Stimulated activated CD4-positive, alpha-beta T cell treated with anti-CD3 and anti-CD28 coated beads, Interleukin-2, amount 100 ng/mL, for 4 hours (primary cell): ENCODE data around the gene ZMYND19.
"Not testable (repeated sequence)": the region's sequence is repeated elsewhere in the genome, so short reads cannot be mapped to it uniquely, and the experiment has no call there.

Experiments used
- DNase-seq: peaks from one replicate; pipeline ENCODE4 v3.0.0-alpha.2; 2020; ENCODE audit warnings: low read depth

The ZMYND19 gene

DNA sequence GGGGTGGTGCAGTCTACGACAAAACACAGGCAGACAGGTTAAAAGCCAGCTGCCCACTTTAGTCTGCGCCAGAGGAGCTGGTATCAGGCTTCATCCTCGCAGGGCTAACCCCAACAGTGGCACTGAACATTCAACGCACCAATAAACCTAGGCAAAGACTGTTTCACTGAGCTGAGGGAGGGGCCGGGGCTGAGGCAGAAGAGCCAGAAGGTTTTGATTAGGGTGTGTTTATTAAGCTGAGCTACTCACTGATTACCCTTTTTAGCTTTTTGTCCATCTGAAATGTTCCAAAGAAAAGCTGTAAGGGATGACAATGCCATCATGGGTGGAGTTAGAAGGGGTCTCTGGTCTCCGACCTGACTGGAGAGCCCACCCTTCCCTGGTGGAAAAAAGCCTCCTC lies 1.4 kb downstream of the ZMYND19 start:
- no peak for DNase-seq

DNA sequence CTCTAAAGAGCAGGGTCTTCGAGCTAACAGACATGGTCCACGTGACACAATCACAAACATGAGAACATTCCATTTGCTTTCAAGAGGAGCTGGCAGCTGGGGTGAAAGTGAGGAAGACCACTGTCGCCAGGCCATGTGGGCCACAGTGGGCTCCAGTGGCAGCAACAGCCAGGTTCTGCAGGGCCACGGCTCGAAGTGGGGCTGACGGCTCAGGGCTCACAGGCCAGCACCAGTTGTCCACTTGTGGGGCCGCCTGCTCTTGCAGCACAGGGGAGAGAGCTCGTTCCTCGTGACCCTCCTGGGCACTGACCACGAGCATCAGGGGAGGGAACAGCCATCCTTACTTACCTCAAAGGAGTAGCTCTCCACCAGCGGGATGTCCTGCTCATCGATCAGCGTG lies 2.0 kb downstream of the ZMYND19 start:
- no peak for DNase-seq

DNA sequence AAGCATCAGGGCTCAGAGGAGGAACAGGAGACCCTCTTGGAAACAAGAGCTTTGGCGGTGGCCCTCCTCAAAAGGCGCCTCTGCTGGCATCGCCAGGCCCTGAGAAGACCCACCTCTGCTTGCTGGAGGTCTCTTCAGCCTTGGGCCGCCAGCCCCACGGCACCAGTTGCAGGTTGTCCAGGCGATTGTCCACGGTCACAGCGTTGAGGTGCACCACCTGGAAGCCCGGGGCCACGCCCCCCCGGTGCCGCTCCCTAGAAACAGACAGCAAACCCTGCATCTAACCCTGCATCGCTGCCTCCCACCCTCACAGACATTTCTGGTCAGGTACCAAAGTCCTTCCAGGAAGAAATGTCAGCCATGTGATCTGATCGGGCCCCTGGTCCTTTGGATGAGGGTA lies 3.5 kb downstream of the ZMYND19 start:
- DNase-seq, result no peak

DNA sequence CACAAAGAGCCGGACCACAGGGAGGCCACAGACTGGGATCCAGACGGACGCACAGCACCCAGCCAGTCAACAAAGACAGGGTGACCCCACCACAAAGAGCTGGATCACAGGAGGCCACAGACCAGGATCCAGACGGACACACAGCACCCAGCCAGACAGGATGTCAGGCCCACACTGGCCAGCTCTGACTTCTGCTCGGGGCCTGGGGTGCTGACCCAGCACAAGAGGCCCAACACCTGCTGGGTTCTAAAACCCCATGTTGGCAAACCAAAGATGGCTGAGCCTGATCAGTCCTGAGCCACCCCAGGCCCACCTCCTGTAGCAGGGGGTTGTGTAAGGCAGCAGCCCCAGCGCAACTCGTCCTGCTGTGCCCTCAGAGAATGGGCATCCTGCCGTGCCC lies 6.4 kb downstream of the ZMYND19 start:
- DNase-seq, result no peak

DNA sequence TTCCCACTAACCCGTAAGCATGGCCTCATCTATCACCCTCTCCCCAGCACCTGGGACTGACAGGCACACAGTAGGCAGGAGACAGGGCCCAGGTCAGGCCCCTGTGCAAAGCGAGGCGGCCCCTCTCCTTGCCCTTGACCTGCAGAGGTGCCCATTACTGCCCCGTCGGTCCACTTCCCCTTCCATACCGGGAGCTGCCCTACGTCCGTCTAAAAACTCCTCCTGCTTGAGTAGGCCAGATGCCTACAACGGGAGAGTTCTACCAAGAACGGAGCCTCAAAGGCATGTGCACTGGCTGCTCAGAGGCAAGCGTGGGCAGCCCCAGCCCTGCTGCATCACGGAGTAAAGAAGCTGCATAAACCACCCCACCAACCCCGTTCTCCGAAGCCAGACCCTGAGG lies 7.0 kb downstream of the ZMYND19 start:
- no peak for DNase-seq

DNA sequence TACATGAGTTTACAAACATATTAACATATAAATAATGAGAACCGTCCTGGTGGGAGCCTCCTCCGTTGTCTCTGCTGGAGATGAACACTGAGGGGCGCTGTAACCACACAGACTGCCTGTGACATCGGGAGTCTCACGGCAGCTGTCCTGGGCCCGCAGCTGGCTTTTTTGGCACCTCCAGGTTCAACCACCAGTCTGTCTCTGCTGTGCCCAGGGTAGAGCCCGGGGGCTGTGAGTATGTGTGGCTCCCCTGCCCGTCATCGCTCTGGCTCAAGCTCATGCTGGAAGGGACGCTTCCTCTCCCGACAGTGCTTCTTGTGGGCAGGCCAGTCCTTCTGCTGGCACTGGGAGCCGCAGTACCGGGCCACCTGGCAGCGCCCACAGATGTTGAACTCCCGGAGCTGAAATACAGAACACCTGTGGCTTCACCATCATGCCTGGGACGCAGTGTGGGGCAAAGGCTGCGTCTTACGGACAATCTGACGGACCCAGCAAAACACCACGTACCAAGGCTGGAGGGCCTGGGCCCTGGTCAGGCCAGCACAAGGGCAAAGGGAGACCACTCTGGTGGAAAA lies 7.9 kb downstream of the ZMYND19 start:
- no peak for DNase-seq

DNA sequence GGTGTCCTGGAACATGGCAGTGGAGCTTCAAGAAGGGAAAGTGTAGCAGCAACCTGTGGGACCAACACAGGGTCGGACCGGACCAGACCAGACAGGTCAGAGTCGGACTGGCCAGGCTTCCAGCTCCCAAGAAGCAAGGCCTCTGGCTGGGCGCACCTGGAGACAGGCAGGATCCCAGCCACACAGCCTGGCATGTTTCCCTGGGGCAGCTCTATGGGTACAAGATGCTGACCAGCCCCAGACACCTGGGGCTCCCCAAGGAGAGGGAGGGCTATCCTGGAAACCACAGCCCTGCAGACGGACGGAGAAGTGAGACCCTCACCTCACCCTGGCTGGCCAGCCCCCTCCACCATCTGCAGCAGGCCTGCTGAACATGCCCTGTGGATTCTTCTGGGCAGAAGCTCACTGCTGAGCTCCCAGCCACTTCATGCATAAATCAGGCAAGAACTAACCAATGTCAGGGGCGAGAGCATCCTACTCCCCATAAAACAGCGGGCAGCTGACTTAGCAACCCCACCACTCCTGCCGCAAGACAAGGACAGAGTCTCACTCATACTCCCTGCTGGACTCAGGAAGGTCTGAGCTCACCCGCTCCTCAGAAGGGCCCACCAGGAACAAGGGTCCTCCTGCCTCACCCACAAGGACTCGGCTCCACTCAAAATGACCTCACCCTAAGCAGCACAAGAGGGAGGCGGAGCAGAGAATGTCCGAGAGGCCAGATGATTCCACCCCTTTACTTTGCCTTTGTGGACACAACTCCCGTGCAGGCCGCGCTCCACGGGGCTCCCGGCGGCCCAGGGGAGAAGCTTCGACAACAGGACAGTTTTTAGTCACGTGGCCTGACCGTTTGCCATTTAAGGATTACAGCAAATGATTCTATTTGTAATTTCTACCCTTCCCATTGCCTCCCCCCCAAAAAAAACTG lies 8.7 kb downstream of the ZMYND19 start:
- no peak for DNase-seq

DNA sequence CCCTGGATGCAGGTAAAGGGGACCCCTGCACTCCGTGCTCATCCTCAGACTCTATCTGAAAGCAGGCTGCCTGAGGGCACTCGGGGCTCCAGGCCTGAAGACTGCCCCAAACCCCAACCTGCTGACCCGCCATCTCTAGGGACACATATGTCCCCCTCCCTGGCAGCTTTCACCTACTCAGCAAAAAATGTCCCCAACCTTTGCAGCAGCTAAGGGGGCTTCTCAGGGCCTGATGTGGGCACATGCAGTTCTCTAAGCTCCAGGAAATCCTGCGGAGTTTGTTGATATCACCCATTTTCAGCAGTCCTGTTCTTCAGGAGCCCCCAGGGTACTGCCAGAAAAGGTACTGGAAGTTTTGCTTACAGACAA lies 9.4 kb downstream of the ZMYND19 start:
- no peak for DNase-seq

DNA sequence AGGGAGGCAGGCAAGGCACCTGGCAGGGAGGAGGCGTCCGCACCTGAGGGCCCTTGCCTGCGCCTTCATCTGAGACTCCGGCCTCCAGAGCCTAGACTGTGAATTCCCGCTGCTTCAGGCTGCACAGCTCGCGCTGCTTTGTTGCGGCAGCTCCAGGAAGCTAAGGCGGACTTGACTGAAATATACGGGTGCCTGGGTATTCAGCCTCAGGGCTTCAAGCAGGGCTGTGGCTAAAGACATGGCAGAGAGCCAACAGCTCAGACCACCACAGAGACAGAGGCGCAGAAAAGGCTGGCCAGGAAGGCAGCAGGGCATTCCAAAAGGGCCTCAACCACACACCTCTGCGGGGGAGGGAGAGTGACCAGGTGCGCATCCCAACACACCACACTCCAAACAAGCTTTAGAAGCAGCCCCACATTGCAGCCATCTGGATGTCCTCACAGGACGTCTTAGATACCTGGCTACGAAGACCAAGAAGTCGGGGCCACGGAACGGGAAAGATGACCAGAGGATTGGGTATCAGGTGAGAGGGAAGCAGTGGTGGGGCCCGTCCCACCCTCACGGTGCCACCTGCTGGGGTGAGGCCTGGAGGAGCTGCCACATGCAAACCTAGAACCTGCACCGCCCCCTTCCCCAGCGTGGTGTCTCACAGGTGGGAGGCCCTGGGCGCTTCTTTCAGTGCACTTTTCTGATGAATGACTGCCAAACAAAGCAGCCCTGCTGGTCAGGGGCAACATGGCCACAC lies 9.9 kb downstream of the ZMYND19 start:
- DNase-seq, result no peak

DNA sequence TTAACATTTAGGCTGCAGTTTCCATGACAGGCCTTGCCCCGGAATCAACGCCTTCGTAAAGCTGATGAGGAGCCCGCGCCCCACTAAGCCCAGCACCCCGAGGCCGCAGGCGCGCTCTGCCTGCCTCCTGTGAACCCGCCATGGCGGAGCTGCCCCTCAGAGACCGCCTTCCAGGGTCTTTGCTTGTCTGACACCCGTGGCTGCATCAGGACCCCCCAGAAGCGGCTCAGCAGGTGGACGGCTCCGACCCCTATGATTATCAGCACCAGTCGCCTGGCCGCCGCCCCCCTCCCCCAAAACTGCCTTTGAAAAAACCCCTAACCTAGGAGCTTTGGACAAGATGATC lies 11.1 kb downstream of the ZMYND19 start:
- no peak for DNase-seq

DNA sequence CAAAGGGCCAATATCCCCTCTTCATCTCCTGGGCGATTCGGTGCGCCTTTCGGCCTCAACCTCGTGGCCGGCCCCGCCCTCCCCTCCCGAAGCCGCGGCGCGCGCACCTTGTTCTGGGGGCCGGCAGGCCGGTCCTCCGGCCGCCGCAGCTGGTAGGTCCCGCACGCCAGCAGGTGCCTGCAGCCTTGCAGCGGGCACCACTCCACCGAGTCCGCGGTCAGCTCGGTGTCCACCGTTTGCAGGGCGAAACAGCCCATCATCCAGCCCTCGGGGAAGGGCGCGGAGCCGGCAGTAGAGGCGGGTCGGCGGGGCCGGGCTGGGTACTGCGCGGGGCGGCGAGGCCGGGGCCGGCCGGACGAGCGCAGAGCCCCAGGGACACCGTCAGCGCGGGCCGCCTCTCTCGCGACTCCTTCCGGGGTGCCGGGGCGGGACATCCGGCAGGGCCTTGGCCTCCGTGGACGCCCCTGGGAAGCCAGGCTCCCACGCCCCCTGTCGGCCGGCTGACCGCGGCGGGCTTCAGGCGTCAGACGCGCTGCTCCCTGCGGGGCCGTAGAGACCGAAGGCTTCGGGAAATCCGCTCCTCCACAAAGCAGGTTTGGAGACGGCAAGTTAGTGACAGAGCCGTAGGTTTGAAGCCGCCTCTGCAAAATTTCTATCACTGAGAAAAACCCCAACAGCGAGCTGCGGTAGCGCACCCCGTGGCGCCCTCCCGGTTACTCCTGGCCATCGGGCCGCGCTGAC lies 11.6 kb downstream of the ZMYND19 start, which contains the start of gene DPH7:
DPH7 (minus strand) TSS at position 408 of the 741 bp plus-strand sequence; CDS start at position 260, 148 bp downstream.
- peak; percentile 92 for DNase-seq

DNA sequence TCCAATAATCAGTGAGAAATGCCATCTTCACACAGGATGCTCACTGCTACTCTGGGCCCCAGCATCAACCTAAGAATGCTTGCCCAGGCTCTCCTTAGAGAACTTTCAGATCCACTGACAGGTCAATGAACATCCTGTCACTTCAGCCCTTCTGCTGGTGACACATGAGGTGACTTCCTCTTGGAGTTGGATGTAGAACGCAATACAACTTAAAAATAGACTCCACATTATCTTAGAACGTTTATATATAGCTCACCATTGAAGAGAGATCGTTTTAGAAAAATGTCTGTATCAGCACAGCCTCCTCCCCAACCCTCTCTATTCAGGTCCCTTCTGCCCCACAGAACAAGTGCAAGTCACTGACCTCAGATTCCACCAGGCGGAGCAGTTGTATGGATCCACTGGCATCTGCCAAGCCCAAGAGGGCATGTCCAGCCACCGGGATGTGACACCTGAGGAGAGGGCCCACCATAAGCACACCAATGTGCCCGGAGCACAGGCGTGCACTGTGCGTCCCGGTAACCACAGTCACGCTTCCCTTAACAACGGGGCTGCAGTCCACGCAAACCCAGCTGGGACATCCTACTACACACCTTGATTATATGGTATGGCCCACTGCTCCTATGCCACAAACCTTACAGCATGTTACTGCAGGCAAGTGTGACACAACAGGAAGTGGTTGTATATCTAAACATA lies 14.4 kb downstream of the ZMYND19 start:
- DNase-seq, result no peak

DNA sequence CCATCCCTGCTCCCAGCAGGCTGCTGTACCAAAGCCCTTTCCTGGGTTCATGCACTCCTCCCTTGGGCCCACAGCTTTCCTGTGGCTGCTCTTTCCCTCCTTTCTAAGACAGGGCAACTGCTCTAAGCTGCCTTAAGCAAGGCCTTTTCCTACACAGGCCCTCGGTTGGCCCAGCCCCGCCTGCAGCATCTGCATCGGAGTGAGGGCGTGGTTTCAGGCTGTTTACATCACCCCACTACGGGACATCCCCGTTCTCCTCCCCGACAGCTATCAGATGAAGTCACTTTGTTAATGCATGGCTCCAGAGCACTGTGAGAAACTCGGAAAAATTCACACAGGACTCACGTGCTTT lies 15.0 kb downstream of the ZMYND19 start:
- no peak for DNase-seq

DNA sequence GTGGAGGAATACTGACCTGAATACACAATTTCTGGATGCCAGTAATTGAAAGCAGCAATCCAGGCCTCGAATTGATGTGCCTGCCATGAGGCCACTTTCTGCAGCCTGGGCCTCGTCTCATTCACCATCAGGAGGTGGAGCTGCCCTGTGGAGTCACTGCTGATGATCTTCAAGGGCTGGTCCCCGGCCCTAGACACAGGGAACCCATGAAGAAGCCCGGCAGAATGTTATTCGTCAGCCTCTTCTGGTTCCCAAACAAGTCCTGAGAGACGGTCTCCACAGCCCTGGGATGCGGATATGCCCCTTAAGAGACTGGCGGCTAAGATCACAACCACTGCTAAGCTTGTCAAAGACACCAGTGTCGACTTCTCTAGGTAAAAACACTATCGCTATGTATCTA lies 16.1 kb downstream of the ZMYND19 start:
- DNase-seq, result no peak

DNA sequence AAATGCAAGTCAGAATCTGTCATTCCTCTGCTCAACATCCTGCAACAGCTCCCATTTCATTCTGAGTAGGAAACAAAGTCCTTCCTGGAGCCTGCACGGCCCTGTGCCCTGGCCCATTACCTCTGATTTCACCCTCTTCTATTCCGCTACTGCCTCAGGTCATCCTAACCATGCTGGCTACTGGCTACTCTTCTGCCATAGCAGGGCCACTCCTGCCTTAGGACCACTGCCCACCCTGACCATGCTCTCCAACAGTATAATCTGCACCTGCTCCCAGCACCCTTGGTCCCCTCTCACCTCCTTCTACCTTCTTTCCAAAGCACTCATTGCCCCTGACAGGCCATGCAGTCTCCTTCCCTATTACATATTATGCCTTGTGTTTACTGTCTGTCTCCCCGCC lies 19.7 kb downstream of the ZMYND19 start:
- DNase-seq, result no peak

DNA sequence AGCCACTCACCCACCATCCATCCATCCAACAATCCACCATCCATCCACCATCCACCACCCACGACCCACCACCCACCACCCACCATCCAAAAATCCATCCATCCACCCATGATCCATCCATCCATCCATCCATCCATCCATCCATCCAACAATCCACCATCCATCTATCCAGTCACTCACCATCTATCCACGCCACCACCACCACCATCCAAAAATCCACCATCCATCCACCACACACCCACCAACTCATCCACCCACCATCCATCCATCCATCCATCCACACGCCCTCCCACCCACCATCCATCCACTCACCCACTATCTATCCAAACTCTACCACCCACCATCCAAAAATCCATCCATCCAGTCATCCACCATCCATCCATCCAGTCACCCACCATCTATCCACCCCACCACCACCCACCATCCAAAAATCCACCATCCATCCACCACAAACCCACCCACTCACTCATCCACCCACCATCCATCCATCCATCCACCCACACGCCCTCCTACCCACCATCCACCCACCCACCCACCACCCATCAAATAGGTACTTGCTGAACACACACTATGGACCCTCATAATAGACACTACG lies 20.6 kb downstream of the ZMYND19 start:
- no peak for DNase-seq

DNA sequence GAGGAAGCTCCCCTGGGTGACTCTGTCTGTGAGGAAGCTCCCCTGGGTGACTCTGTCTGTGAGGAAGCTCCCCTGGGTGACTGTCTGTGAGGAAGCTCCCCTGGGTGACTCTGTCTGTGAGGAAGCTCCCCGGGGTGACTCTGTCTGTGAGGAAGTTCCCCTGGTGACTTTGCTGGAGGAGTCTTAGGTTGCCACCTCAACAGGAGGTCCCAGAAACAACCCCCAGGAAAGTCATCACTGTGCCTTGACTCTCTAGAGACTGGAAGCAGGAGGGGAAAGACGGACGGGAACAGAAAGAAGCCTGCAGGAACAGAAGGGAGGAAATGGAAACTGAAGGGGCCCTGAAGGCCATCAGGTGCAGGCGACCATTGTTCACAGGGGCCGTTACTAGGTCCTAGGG lies 21.9 kb downstream of the ZMYND19 start:
- not testable (repeated sequence) for DNase-seq

DNA sequence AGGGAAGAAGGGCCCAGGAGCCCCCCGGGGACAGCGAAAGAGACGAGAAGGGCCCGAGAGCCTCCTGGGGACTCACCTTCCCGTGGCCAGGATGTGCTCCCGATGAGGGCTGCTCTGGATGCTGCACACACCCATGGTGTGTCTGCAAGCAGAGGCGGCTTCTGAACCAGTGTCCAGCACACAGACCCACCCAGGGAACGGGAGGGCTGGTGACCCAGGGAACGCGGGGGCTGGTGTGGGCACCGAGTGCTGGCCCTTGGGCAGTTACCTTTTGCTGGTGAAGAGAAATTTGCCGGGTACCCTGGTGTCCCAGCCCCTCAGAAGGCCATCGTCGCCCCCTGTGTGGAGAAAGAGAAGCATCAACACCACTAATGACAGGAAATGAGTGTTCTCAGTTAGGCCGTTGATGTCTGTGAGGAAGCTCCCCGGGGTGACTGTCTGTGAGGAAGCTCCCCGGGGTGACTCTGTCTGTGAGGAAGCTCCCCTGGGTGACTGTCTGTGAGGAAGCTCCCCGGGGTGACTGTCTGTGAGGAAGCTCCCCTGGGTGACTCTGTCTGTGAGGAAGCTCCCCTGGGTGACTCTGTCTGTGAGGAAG lies 25.4 kb downstream of the ZMYND19 start:
- no peak for DNase-seq

DNA sequence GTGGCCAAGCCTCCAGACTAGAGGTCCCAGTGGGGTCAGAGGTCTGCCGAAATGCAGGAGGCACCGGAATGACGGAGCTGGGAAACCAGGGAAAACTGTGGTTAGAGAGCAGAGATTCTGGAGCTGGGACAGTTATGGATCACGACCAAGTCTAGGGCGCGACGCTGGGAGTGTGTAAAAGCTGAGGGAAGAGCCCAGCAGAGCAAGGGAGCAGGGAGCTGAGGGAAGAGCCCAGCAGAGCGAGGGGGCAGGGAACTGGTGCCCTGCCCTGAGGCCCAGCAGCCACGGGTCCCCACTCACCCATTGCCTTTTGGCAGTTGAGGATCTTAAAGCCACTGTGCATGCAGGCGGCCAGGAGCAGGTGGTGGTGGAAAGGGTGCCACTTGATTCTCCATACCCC lies 26.2 kb downstream of the ZMYND19 start:
- DNase-seq, result no peak

DNA sequence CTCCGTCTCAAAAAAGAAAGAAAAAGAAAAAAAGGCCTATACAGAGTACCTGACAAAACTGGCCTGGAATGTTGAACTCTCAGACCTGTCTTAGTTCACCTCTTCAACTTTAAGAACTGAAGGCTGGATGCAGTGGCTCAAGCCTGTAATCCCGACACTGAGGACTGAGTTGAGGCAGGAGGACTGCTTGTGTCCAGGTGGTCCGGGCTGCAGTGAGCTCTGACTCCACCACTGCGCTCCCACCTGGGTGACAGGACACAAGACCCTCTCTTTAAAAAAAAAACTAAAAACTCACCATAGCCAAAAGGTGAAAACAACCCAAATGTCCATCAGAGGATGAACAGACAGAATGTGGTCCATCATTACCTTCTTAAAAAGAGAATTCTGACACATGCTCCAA lies 32.2 kb downstream of the ZMYND19 start:
- DNase-seq, result no peak
